GM19397 (cell line): ENCODE results near the gene OVCH1.

ENCODE experiments used
- ATAC-seq: cut with Tn5 transposase; IDR thresholded peaks from one replicate; pipeline ENCODE4 v1.9.1; 2021; ENCODE audit warnings: mild to moderate bottlenecking, moderate library complexity; ENCODE audit not compliant: unreplicated experiment

Gene OVCH1

GRCh38 chr12:29497588-29497987 lies at the start of gene OVCH1:
TSS of gene OVCH1 (minus strand) at chr12:29497686. CDS start at chr12:29497686, 0 bp downstream.
- no peak for ATAC-seq

GRCh38 chr12:29547151-29547632 lies 49.7 kb upstream of the OVCH1 start:
- no peak for ATAC-seq

GRCh38 chr12:29546000-29546399 lies 48.5 kb upstream of the OVCH1 start:
- no peak for ATAC-seq

- peak; percentile 84 for ATAC-seq
These were observed 47.6 kb upstream of the OVCH1 start for GRCh38 chr12:29545102-29545467.

- peak; percentile 44 for ATAC-seq
These were observed 47.1 kb upstream of the OVCH1 start for GRCh38 chr12:29544428-29545101.

- no peak for ATAC-seq
These were observed 45.5 kb upstream of the OVCH1 start for GRCh38 chr12:29543036-29543435.

- ATAC-seq: no peak
These were observed 39.8 kb upstream of the OVCH1 start for GRCh38 chr12:29537298-29537697.

GRCh38 chr12:29534935-29535334 lies 37.4 kb upstream of the OVCH1 start:
- no peak for ATAC-seq

- no peak for ATAC-seq
These were observed 36.5 kb upstream of the OVCH1 start for GRCh38 chr12:29533815-29534489.

GRCh38 chr12:29531471-29531870 lies 34.0 kb upstream of the OVCH1 start:
- ATAC-seq: no peak

- ATAC-seq: no peak
These were observed 33.0 kb upstream of the OVCH1 start for GRCh38 chr12:29530436-29530835.

GRCh38 chr12:29528161-29528560 lies 30.7 kb upstream of the OVCH1 start:
- no peak for ATAC-seq

- ATAC-seq: no peak
These were observed 24.5 kb upstream of the OVCH1 start for GRCh38 chr12:29521951-29522350.

- no peak for ATAC-seq
These were observed 22.2 kb upstream of the OVCH1 start for GRCh38 chr12:29519585-29520182.

- ATAC-seq: no peak
These were observed 20.9 kb upstream of the OVCH1 start for GRCh38 chr12:29518407-29518806.

GRCh38 chr12:29517264-29517663 lies 19.8 kb upstream of the OVCH1 start:
- no peak for ATAC-seq

- no peak for ATAC-seq
These were observed 19.0 kb upstream of the OVCH1 start for GRCh38 chr12:29516431-29516875.

GRCh38 chr12:29510591-29511185 lies 13.2 kb upstream of the OVCH1 start:
- ATAC-seq: no peak

- ATAC-seq: no peak
These were observed 12.0 kb upstream of the OVCH1 start for GRCh38 chr12:29509503-29509902.

GRCh38 chr12:29508949-29509348 lies 11.5 kb upstream of the OVCH1 start:
- ATAC-seq: no peak

GRCh38 chr12:29505122-29505521 lies 7.6 kb upstream of the OVCH1 start:
- ATAC-seq: no peak

GRCh38 chr12:29503283-29503682 lies 5.8 kb upstream of the OVCH1 start:
- no peak for ATAC-seq
